Measurements from ENCODE around the gene CMTM6.
"Not testable (repeated sequence)": the region's sequence is repeated elsewhere in the genome, so short reads cannot be mapped to it uniquely, and the experiment has no call there.

CMTM6 gene

DNA sequence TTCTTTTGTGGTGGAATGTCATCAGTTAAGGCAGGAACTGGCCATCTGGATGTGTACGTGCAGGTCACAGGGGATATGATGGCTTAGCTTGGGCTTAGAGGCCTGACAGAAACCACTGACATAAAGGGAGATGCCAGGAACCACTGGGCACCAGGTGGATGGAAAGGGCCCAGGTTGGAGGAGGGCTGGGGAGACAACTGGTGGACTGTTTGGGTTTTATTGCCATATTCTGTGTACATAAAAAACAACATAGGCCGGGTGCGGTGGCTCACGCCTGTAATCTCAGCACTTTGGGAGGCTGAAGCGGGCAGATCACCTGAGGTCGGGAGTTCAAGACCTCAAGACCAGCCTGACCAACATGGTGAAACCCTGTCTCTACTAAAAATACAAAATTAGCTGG is 35.8 kb downstream of the CMTM6 start:
- DNase-seq (ENCODE audit: low read depth in 2 of 2), result not testable (repeated sequence)

DNA sequence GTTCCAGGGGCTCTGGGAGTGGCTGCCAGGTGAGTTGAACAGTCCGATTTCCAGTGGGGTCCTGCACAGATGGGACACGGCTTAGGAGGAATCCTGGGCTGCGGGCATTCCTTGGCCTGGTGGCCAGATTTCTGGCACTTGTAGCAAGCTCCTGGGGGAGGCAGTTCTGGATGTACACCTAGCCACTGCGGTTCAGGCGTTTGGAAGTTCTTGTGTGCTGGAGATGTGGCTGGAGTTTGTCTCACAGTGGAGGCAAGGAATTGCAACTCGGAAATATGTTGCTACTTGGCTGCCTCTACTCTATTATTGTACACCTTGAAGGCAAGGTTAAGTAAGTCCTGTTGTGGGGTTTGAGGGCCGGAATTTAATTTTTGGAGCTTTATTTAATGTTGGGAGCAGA is 37.9 kb downstream of the CMTM6 start:
- DNase-seq (ENCODE audit: low read depth in 2 of 2), result not testable (repeated sequence)

DNA sequence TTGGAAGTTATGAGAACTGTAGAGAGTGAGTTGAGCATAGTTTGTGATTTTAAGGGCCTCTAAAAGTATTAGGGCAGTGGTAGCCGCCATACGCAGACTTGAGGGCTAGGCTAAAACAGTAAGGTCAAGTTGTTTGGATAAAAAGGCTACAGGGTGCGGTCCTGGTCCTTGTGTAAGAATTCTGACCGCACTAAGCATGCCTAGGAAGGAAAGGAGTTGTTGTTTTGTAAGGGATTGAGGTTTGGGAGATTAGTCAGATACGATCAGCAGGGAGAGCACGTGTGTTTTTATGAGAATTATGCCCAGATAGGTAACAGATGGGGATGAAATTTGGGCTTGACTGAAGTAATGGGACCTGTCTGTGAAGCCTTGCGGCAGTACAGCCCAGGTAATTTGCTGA is 39.2 kb downstream of the CMTM6 start:
- DNase-seq (ENCODE audit: low read depth in 2 of 2), result not testable (repeated sequence)

DNA sequence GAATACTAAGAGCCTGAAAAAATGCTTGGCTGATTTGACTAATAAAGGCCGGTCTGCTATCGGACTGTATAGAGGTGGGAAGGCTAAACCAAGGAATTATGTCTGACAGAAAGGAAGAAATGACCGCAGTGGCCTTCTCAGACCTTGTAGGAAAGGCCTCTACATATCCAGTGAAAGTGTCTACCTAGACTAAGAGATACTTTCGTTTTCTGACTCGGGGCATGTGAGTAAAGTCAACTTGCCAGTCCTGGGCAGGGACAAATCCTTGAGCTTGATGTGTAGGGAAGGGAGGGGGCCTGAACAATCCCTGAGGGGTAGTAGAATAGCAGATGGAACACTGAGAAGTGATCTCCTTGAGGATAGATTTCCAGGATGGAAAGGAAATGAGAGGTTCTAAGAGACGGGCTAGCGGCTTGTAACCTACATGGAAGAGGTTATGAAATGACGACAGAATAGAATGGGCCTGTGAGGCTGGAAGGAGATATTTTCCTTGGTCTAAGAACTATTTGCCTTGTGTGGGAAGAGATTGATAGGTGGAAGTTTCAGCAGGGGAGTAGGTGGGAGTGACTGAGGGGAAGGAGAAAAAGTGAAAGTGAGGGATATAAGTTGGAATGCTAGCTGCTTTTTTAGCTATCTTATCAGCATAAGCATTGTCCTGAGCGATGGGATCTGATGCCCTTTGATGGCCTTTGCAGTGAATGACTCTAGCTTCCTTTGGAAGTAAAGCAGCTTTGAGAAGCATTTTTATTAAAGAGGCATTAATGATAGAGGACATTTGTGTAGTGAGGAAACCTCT is 40.3 kb downstream of the CMTM6 start:
- DNase-seq (ENCODE audit: low read depth in 2 of 2), result not testable (repeated sequence)

DNA sequence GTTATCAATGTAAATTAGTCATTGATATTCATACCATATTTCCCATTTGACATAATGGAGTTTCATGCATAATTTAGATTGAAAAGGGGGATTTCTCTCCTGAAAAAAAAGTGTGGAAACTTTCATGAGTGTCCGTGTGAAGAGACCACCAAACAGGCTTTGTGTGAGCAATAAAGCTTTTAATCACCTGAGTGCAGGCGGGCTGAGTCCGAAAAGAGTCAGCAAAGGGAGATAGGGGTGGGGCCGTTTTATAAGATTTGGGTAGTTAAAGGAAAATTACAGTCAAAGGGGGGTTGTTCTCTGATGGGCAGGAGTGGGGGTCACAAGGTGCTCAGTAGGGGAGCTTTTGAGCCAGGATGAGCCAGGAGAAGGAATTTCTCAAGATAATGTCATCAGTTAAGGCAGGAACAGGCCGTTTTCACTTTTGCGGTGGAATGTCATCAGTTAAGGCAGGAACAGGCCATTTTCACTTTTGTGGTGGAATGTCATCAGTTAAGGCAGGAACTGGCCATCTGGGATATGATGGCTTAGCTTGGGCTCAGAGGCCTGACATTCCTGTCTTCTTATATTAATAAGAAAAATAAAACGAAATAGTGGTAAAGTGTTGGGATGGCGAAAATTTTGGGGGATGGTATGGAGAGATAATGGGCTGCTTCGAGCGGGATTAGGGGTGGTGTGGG is 41.7 kb downstream of the CMTM6 start:
- not testable (repeated sequence) for DNase-seq (ENCODE audit: low read depth in 2 of 2)

DNA sequence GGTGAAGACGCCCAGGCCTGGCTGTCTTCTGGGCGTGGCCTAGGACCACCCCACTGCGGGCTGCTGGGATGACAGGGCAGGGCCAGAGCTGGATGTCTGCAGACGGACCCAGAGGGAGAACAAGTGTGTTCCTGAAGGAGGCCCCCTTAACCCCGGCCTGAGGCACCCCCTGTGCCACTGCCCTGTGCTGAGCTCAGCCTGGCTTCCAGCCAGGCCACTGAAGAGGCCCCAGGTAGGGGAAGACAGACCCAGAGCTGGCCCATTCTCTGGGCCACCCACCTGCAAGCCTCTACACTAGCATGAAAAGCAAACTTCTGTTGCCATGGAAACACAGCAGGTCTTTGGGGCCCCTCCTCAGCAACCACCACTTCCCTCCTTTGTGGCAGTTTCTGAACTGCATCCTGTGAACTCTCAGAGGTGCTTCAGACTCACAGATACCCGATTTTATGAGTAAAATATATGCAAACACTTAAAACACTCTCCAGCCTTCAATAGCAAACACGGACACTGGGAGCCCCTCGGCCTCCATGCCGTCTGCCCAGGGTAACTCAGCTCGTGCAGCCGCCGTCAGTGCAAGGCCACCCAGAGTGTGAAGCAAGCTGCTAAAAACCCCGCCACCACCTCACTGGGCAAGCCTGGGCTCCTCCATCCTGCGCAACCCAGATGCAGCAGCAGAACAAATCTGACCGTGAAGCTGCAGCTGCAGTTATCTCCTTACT is 42.5 kb downstream of the CMTM6 start:
- DNase-seq (ENCODE audit: low read depth in 2 of 2), result no peak

DNA sequence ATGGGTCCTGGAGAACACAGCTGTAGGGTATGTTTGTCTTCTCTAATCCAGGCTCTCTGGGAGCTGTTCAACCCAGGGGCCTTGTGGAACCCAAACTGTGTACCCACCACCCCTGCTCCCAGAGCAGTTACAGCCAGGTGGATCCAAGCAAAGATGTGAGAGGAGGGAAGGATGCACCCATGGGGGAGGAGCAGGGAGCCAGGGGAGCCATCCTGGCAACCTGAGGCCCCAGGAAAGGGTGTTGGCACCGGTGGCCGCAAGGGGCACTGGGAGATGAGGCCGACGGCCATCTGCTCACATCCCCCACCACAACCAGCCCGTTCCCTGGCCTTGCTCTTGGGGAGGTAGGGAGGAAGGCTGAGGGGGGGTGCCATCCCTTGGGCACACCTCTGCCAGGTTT is 43.2 kb downstream of the CMTM6 start:
- no peak for DNase-seq (ENCODE audit: low read depth in 2 of 2)

DNA sequence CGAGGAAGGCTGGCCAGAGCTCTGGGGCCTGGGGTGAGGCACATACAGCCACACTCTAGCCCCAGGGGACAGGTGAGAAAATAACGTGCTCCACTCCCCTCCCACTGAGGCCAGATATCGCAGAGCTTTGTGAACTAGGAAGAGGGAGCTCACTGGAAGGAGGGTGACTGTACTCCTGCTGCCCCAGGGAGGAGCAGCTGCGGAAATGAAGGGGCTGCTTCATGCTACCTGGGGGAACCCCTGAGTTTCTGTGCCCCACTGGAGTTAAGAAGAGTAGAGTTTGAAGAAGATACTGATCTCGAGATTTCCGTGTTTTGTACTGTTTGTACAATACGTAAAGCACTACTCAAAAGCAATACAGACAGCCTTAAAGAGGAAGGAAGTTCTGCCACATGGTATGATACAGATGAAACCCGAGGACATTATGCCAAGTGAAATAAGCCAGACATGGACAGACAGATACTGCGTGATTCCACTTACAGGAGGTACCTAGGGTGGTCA is 44.6 kb downstream of the CMTM6 start:
- DNase-seq (ENCODE audit: low read depth in 2 of 2), result no peak

DNA sequence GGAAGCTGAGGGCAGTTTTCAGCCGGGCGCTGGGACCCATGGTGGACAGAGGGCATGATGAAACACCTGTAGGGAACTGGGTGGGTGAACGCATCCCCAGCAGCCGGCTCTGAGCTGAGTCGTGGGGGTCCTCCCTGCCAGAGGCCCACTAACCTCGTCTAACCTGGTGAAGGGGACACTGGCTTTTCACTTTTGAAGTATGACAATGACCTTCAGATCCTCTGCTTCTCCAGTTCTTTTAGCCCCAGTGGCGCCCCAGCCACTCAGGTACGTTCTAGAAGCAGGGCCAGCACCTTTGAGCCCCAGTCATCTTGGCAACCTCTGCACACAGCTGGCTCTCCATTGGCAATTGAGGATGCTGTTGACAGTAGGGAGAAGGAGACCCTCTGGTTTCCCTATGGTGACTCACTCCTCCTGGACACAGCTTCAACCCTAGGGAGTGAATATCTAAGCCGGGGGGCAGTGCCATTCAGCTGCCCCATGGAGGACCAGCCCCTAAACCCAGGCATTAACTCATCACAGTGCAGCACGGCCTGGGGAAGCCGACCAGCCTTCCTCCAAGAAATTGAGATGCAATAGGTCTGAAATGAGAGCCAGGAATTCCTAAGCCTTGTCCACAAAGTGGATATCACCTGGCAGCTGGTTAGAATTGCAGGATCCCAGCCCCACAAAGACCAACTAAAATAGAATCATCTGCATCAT is 46.1 kb downstream of the CMTM6 start:
- DNase-seq (ENCODE audit: low read depth in 2 of 2), result no peak

DNA sequence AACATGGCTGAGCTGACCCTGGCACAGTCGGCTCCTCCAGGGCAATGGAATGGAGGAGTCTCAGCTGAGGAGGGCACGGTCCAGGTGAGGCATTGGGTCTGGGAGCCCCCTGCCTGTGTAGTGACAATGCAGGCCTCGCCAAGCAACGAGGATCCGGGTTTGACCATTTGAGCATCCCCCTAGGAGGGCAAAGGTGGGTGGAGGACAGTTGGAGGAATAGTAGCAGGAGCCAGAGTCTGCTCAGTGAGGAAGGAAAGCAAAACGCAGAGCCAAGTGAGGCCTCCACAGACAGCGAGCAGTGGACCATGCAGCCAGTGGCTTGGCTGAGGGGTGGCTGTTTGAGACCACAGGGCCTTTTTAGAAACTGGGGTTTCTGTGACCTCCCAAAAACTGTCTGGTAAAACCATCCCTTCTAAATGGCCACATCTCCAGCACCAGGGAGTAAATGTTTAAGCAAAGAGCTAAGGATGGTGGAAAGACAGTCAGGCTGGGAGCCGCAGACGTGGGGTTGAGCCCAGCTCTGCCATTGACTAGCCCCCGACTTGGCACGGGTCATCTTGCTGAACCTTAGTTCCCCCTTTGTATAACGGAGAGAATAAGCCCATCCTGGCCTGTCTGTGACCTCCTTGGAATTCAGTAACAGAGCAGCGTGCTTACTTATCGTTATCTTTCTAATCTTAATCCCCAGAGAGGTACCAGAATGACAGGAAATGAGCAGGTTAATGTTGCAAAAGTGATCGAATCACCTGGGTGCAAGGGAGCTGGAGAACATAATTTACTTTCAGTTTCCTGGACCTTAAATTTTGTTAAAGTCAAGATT is 46.8 kb downstream of the CMTM6 start:
- no peak for DNase-seq (ENCODE audit: low read depth in 2 of 2)

DNA sequence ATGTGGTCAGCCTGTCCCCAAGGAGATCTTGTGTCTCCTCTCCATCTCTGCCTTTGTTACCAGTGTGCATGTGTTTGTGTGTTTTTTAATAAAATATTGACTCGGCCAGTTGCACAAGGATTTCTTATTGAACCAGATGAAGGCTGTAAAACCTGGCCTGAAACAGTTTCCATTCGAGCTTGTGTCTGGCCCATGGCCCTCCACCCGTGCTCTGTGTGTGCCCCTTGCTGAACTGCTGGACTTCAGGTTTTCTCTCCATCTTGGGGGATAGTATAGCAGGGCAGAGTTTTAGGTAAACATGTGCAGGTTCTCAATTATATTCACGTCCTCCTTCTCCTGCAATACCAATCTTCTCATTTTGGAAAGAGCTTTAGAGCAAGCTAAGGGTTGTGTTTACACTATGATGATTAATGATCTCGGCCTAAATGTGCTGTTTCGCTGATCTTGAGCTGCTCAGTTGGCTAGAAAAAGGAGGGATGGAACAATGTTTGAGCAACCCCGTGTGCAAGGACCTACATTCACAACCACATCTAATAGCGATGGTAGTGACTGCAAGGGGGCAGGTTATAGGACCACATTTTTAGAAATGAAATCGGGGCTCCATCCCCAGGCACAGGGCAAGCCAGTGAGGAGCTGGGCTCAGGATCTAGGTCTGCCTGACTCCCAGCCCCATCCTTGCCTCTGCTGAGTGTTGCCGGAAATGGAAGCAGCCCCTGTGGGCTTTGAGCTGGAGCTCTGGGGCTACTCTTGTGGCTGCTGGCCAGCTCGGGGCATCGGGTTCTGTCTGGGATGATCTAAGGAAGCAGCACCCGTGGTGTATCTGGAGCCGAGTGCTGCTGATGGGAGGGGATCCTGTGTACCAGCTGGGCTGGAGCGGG is 47.7 kb downstream of the CMTM6 start:
- DNase-seq (ENCODE audit: low read depth in 2 of 2), result no peak

DNA sequence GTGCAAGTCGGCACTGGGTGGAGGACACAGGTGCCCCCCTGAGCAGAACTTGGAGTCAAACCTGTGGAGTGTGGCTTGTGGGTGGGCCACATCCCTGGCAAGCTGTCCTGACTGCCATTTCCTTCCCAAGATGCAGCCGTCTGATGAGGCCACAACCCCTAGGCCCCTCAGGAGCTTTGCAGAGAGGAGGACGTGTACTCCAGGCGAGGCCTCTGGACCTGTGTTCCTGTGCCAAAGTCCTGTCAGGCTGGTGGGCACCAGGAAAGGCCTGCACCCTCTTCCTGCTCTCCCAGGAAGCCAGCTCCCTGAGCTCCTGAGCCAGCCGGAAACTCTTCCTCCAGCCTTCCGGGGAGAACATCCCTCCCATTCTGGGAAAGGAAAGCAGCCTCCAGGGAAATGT is 48.5 kb downstream of the CMTM6 start:
- DNase-seq (ENCODE audit: low read depth in 2 of 2), result no peak

DNA sequence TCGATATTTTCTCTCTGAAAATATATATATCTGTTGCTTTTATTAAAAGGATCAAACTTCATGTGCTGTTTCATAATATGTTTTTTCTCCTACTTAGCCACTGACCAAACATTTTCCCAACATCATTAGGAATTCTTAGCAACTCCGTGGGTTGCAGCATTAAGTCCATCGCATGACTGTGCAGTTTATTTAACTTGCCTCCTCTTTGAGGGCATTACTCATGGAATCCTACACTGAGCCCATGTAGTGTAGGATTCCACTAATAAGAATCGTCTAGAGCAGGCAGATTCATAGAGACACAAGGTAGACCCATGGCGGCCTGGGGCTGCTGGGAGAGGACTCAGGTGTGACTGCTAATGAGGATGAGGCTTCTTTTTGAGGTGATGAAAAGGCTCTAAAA is 49.3 kb downstream of the CMTM6 start:
- DNase-seq (ENCODE audit: low read depth in 2 of 2), result no peak

DNA sequence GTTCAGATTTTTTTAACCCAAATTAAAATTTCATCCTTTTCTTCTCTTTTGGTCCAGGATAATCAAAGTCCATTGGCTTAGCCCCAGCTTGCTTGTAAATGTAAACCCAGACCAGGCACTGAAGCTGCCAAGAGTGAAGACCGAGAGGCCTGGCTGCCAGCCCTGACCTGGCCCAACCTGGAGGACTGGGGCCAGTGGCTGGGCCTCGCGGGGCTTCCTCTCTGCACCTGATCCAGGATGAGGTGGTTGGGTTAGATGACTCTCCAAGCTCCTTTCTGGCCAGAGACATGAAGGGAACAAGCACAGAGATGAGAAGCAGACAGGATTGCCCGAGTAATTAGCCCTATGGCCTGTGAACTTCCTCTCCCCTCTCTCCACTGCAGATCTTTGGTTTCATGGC is 50.6 kb downstream of the CMTM6 start:
- DNase-seq (ENCODE audit: low read depth in 2 of 2), result no peak

DNA sequence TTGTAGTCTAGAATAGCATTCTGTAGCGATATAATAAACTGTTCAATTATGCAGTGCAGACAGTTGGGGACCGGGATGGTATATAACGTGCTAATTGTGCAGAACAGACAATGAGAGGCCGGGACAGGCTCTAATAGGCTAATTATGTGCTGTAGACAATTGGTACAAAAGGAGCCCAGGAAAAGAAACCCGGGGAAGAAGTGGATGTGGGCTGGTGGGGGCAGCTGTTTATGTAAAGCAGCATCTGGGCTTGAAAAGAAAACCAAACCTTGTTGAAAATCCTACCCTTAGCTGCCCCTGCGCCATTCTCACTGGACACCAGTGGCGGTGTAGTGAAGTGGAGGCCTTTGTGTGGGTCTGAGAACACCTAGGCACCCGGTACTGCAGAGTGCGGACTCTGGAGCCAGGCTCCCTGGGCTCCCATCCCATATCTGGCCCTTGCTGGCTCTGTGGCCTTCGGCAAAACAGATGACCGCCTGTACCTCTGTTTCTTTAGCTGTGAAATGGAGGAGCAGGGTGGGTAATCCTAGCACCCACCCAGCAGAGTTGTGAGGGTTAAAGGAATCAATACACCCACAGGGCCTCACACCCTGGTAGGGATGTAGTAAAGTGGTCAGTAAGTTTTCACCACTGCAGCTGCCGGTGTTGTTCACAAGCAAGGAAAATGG is 51.5 kb downstream of the CMTM6 start:
- DNase-seq (ENCODE audit: low read depth in 2 of 2), result no peak

DNA sequence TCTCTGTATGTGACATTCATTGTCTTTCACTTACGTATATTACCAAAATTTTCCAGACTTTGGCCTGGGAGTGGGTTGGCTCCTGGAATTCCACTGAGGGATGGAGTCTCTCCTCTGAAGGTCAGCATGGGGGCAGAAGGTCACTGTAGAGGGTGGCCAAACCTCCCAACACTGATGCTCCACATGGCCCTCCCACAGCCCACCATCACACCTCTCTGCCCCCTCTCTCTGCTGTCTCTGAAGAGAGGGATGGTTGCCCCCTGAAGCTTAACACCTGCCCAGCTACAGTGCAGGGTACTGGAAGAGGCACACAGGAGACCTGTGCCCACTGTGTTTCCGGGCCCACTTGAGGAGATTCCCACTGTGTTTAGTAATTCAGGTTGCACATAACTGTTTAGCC is 52.2 kb downstream of the CMTM6 start:
- DNase-seq (ENCODE audit: low read depth in 2 of 2), result no peak

DNA sequence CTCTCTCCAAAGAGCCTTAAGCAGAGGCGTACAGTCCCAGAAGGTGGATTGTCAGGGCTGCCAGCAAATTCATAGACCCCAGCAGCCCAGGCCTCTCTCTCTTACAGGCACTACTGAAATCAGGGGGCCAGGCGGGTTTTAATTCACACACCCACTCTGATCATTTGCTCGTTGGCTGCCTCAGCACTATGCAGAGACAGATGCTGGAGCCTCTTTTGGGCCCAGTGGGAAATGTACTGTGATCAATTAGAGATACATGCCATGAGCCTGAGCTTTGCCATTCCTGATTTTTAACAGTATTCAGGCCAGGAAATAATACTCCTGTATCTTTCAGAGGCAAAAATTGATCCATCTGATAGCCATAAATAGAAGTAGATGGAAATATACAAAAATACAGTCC is 53.0 kb downstream of the CMTM6 start:
- DNase-seq (ENCODE audit: low read depth in 2 of 2), result no peak

DNA sequence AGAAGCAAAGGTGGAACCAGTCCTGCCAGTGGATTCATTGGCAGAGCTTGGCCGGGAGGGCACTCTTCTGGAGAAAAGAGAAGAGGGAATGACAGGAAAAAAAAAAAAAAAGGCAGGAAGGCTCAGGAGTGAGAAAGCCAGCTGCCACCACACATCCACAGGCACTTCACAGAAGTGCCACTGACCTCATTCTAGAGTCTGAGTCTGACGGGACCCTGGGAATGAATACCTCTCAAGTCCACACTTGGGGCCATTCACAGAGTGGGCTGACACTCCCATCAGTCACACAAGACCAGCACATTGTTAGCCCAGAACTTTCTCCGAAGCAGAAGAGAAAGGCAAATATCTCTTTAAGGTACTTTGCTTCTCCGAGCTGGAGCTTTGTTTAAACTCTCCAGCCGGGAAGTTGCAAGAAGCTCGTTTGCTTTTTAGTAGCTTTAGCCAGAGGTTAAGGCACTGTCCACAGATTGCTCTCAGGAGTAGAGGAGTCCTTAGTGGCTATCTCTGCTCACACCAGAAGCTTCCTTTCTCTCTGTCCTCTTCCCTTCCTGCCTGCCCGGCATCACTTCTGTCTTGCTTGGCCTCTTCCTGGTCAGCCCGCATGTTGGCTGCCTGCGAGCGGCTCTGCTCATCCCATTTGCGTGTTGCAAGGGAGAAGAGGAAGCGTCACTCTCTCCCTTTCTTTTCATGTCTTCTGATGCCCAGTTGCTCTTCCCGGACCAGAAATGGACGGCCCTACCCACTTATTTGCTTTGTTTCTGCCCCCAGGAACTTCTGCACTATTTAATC is 53.8 kb downstream of the CMTM6 start:
- no peak for DNase-seq (ENCODE audit: low read depth in 2 of 2)

All from fibroblast of skin of left quadriceps (primary cell).